GM12801 (cell line): ENCODE measurements around the gene MYBL2.

Experiments used
- TF ChIP-seq, protein P1 (sequence below): IDR thresholded peaks from one replicate; pipeline ENCODE4 v1.5.1; 2011; ENCODE audit warnings: control low read depth; ENCODE audit not compliant: insufficient read length; ENCODE audit errors: extremely low read depth

Gene MYBL2

DNA sequence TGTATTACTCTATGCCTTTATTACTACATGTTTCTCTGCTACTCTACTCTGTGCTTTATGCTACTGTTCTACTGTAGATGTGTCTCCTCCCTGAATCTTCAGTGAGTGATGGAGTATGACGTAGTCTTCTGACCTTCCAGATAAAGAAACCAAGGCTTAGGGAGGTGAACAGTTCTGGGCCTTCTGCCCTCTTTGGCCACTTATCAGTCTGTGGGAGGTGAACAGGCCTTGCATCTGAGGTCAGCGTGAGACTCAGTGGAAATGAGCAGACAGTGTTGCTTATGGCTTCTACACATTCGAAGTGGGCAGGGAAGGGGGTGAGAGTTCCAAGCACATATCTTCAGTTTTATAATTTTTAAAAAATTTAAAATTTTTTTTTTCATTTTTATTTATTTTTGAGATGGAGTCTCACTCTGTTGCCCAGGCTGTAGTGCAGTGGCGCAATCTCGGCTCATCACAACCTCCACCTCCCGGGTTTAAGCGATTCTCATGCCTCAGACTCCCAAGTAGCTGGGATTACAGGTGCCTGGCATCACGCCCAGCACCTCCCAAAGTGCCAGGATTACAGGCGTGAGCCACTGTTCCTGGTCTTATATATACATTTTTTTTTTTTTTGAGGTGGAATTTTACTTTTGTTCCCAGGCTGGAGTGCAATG, 24.2 kb downstream of the MYBL2 start:
- TF ChIP-seq, protein P1, sequence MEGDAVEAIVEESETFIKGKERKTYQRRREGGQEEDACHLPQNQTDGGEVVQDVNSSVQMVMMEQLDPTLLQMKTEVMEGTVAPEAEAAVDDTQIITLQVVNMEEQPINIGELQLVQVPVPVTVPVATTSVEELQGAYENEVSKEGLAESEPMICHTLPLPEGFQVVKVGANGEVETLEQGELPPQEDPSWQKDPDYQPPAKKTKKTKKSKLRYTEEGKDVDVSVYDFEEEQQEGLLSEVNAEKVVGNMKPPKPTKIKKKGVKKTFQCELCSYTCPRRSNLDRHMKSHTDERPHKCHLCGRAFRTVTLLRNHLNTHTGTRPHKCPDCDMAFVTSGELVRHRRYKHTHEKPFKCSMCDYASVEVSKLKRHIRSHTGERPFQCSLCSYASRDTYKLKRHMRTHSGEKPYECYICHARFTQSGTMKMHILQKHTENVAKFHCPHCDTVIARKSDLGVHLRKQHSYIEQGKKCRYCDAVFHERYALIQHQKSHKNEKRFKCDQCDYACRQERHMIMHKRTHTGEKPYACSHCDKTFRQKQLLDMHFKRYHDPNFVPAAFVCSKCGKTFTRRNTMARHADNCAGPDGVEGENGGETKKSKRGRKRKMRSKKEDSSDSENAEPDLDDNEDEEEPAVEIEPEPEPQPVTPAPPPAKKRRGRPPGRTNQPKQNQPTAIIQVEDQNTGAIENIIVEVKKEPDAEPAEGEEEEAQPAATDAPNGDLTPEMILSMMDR: no peak

DNA sequence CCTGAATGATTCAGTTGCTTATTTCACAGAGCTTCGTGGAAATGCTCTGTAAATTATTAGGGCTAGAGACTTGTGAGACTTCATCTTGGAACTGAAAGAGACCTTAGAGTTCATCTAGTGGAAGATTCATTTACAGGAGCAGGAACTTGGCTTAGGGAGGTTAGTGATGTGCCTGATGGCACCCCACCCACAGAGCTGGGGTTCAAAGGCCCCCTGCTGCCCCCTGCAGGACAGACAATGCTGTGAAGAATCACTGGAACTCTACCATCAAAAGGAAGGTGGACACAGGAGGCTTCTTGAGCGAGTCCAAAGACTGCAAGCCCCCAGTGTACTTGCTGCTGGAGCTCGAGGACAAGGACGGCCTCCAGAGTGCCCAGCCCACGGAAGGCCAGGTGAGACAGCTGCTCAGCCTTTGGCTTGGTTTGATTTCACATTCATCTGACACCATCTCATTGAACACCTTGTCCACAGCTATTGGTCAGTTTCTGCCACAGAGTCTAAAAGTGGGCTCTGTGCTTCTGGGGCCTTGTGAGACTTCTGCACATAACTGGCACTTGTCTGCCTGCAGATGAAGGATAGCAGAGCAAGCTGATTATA, 25.1 kb downstream of the MYBL2 start:
- TF ChIP-seq, protein P1: no peak

DNA sequence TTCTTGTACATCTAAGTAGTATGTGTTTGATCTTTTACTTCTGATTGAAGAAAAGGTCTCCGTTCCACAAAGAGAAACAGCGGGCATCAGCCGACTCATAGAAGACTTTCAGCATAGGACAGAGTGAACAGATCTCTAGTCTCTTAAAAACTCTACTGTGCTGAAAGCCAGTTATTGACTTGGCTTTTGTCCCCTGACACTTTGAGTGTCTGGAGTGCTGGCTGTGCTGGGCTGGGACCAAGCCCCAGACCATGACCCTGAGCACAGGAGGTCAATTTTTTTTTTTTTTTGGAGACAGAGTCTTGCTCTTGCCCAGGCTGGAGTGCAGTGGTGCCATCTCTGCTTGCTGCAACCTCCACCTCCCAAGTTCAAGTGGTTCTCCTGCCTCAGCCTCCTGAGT, 27.8 kb downstream of the MYBL2 start:
- TF ChIP-seq, protein P1: no peak

DNA sequence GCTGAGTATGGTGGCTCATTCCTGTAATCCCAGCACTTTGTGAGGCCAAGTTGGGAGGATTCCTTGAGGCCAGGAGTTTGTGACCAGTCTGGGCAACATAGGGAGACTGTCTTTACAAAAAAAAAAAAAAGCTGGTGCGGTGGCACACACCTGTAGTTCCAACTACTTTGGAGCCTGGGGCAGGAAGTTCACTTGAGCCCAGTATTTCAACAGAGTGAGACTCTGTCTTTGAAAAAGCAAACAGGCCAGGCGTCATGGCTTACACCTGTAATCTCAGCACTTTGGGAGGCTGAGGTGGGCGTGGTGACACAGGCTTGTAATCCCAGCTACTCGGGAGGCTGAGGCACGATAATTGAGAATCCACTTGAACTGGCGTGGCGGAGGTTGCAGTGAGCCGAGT, 28.7 kb downstream of the MYBL2 start:
- TF ChIP-seq, protein P1: no peak

DNA sequence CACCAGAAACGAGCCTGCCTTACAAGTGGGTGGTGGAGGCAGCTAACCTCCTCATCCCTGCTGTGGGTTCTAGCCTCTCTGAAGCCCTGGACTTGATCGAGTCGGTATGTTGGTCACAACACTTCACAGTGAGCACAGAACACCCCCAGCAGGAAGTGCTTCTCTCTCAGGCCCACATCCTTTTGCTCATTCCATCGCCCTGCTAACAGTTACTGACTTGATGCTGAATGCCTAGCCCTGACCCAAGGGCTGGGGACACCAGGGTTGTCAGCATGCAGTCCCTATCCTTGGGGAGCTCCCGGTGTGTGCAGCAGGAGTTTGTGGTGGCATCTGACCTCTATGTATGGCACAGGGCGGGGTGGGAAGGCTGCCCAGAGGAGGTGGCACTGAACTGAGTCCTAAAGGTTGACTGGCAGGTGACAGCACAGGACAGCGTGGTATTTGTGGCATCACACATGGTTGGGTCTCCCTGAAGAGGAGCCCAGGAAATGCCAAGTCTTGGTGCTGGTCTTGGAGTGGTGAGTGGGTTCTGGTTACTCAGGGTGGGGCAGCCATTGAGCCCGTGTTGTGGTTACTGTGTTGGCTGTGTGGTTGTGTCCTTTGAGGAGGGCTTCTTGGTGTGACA, 33.1 kb downstream of the MYBL2 start:
- TF ChIP-seq, protein P1: no peak

DNA sequence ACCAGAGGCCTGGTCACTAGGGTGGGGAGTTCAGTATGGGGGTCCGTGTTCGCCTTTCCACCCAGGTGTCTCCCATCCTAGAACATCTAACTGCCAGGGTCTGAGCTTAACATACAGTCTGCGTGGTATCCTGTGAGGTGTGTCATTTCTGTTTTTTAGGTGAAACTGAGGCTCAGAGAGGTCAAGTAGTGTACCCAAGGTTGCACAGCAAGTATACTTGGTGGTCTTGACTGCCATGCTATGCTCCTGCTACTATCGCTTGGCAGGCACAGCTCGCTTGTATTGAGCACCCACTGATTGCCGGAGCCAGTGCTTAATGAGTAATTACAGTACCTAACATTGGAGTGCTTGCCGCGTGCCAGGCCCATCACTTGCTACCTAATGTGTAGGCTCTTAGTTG, 33.7 kb downstream of the MYBL2 start:
- TF ChIP-seq, protein P1: no peak

DNA sequence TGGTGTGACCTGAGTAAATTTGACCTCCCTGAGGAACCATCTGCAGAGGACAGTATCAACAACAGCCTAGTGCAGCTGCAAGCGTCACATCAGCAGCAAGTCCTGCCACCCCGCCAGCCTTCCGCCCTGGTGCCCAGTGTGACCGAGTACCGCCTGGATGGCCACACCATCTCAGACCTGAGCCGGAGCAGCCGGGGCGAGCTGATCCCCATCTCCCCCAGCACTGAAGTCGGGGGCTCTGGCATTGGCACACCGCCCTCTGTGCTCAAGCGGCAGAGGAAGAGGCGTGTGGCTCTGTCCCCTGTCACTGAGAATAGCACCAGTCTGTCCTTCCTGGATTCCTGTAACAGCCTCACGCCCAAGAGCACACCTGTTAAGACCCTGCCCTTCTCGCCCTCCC, 35.6 kb downstream of the MYBL2 start:
- TF ChIP-seq, protein P1: no peak
